HL-60 (cell line): ENCODE measurements around the gene WWOX.

Experiments
- POLR2AphosphoS5 ChIP-seq: IDR thresholded peaks from 2 replicates; pipeline ENCODE4 v1.6.1; 2012; ENCODE audit warnings: low read depth
- TF ChIP-seq, protein P1 (sequence below): IDR thresholded peaks from one replicate; pipeline ENCODE4 v1.5.1; 2011; ENCODE audit warnings: low read length, control low read depth, inconsistent platforms; ENCODE audit not compliant: insufficient read depth
- TF ChIP-seq, protein P2 (sequence below): IDR thresholded peaks from 2 replicates; pipeline ENCODE4 v1.6.1; 2012; ENCODE audit warnings: low read depth; ENCODE audit not compliant: insufficient replicate concordance

DNA sequence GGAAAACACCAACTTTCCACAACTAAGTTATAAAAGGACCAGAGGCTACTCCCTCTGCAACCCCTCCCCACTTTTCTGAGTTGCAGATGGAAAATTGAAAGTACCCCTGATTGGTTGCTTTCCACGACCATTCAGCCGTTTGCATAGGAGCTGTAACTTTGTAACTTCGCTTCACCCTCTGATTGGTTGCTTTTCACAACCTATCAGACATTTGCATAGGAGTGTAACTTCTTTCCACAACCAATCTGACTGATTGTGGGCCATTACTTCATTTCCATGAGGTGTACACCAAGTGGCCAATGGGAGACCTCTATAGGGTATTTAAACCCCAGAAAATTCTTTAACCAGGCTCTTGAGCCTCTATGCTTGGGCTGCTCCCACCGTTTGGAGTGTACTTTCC, 644.1 kb downstream of the WWOX start:
- TF ChIP-seq, protein P1, sequence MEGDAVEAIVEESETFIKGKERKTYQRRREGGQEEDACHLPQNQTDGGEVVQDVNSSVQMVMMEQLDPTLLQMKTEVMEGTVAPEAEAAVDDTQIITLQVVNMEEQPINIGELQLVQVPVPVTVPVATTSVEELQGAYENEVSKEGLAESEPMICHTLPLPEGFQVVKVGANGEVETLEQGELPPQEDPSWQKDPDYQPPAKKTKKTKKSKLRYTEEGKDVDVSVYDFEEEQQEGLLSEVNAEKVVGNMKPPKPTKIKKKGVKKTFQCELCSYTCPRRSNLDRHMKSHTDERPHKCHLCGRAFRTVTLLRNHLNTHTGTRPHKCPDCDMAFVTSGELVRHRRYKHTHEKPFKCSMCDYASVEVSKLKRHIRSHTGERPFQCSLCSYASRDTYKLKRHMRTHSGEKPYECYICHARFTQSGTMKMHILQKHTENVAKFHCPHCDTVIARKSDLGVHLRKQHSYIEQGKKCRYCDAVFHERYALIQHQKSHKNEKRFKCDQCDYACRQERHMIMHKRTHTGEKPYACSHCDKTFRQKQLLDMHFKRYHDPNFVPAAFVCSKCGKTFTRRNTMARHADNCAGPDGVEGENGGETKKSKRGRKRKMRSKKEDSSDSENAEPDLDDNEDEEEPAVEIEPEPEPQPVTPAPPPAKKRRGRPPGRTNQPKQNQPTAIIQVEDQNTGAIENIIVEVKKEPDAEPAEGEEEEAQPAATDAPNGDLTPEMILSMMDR = no peak
- TF ChIP-seq, protein P2, sequence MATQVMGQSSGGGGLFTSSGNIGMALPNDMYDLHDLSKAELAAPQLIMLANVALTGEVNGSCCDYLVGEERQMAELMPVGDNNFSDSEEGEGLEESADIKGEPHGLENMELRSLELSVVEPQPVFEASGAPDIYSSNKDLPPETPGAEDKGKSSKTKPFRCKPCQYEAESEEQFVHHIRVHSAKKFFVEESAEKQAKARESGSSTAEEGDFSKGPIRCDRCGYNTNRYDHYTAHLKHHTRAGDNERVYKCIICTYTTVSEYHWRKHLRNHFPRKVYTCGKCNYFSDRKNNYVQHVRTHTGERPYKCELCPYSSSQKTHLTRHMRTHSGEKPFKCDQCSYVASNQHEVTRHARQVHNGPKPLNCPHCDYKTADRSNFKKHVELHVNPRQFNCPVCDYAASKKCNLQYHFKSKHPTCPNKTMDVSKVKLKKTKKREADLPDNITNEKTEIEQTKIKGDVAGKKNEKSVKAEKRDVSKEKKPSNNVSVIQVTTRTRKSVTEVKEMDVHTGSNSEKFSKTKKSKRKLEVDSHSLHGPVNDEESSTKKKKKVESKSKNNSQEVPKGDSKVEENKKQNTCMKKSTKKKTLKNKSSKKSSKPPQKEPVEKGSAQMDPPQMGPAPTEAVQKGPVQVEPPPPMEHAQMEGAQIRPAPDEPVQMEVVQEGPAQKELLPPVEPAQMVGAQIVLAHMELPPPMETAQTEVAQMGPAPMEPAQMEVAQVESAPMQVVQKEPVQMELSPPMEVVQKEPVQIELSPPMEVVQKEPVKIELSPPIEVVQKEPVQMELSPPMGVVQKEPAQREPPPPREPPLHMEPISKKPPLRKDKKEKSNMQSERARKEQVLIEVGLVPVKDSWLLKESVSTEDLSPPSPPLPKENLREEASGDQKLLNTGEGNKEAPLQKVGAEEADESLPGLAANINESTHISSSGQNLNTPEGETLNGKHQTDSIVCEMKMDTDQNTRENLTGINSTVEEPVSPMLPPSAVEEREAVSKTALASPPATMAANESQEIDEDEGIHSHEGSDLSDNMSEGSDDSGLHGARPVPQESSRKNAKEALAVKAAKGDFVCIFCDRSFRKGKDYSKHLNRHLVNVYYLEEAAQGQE = no peak
- no peak for TF ChIP-seq POLR2AphosphoS5
